H9 (cell line): ENCODE measurements around the gene TMEM161A. TPM values are rescaled to one million over a fixed set of nuclear protein-coding genes. Genes with fewer than 3 reads are reported as not detected.

Experiments used
- DNase-seq: peaks from one replicate; pipeline ENCODE4 v3.0.0-alpha.2; 2017
- H2AFZ ChIP-seq: one replicate; pipeline ENCODE4 v1.6.1; 2013; ENCODE audit warnings: mild to moderate bottlenecking, low read length, control low read depth, moderate library complexity
- H2AK5ac ChIP-seq: 2 replicates; pipeline ENCODE4 v1.6.1; 2013; ENCODE audit warnings: low read length, control low read depth, mixed read lengths; ENCODE audit not compliant: insufficient read length
- H2BK120ac ChIP-seq: one replicate; pipeline ENCODE4 v1.6.1; 2013; ENCODE audit warnings: low read depth, mild to moderate bottlenecking, low read length, control low read depth, inconsistent platforms; ENCODE audit not compliant: poor library complexity, severe bottlenecking
- H2BK12ac ChIP-seq: 2 replicates; pipeline ENCODE4 v1.6.1; 2013; ENCODE audit warnings: low read length, control low read depth, mixed read lengths, low read depth; ENCODE audit not compliant: insufficient read length
- H2BK15ac ChIP-seq: 2 replicates; pipeline ENCODE4 v1.6.1; 2013; ENCODE audit warnings: low read depth, low read length, control low read depth
- H2BK20ac ChIP-seq: one replicate; pipeline ENCODE4 v1.6.1; 2013; ENCODE audit warnings: low read depth, mild to moderate bottlenecking, low read length, control low read depth, inconsistent platforms; ENCODE audit not compliant: poor library complexity, severe bottlenecking
- H2BK5ac ChIP-seq: 2 replicates; pipeline ENCODE4 v1.6.1; 2013; ENCODE audit warnings: low read length, control low read depth, mixed read lengths; ENCODE audit not compliant: insufficient read length
- H3K14ac ChIP-seq: 2 replicates; pipeline ENCODE4 v1.6.1; 2013; ENCODE audit warnings: low read length, control low read depth; ENCODE audit not compliant: insufficient read depth
- H3K18ac ChIP-seq: 2 replicates; pipeline ENCODE4 v1.6.1; 2013; ENCODE audit warnings: low read depth, mild to moderate bottlenecking, mixed read lengths, low read length, control low read depth; ENCODE audit not compliant: insufficient read length
- H3K23ac ChIP-seq: 2 replicates; pipeline ENCODE4 v1.6.1; 2013; ENCODE audit warnings: low read length, control low read depth, mixed read lengths, low read depth; ENCODE audit not compliant: insufficient read length
- H3K23me2 ChIP-seq: 2 replicates; pipeline ENCODE4 v1.6.1; 2013; ENCODE audit warnings: low read depth, mild to moderate bottlenecking, mixed read lengths, low read length, control low read depth; ENCODE audit not compliant: insufficient read length, poor library complexity, severe bottlenecking
- H3K27ac ChIP-seq: 2 replicates; pipeline ENCODE4 v1.5.1; 2013; ENCODE audit warnings: low read length, control low read depth, mixed read lengths, low read depth; ENCODE audit not compliant: insufficient read length
- H3K27me3 ChIP-seq: 2 replicates; pipeline ENCODE4 v1.6.1; 2013; ENCODE audit warnings: low read length, control low read depth, inconsistent platforms; ENCODE audit not compliant: insufficient read depth
- H3K4ac ChIP-seq: 2 replicates; pipeline ENCODE4 v1.6.1; 2013; ENCODE audit warnings: low read depth, mild to moderate bottlenecking, control low read depth, inconsistent platforms, low read length, moderate library complexity
- H3K4me1 ChIP-seq: 2 replicates; pipeline ENCODE4 v1.6.1; 2013; ENCODE audit warnings: low read length, control low read depth, inconsistent platforms; ENCODE audit not compliant: insufficient read depth
- H3K4me2 ChIP-seq: 2 replicates; pipeline ENCODE4 v1.6.1; 2013; ENCODE audit warnings: low read length, control low read depth, mixed read lengths; ENCODE audit not compliant: insufficient read length, insufficient read depth
- H3K56ac ChIP-seq: 2 replicates; pipeline ENCODE4 v1.6.1; 2013; ENCODE audit warnings: low read depth, mild to moderate bottlenecking, mixed read lengths, low read length, control low read depth; ENCODE audit not compliant: insufficient read length
- H3K79me1 ChIP-seq: 2 replicates; pipeline ENCODE4 v1.6.1; 2013; ENCODE audit warnings: low read depth, mild to moderate bottlenecking, moderate library complexity, low read length, control low read depth, inconsistent platforms; ENCODE audit not compliant: insufficient read depth, poor library complexity, severe bottlenecking
- H3K79me2 ChIP-seq: 2 replicates; pipeline ENCODE4 v1.6.1; 2013; ENCODE audit warnings: low read length, control low read depth, inconsistent platforms; ENCODE audit not compliant: insufficient read depth
- H3K9ac ChIP-seq: 2 replicates; pipeline ENCODE4 v1.6.1; 2013; ENCODE audit warnings: low read length, control low read depth, mixed read lengths; ENCODE audit not compliant: insufficient read length; ENCODE audit errors: extremely low read depth
- H3K9me3 ChIP-seq: one replicate; pipeline ENCODE4 v1.6.1; 2013; ENCODE audit warnings: low read depth, low read length, inconsistent platforms; ENCODE audit not compliant: control insufficient read depth
- H3T11ph ChIP-seq: one replicate; pipeline ENCODE4 v1.6.1; 2013; ENCODE audit warnings: mild to moderate bottlenecking, low read length, control low read depth, inconsistent platforms
- H4K20me1 ChIP-seq: one replicate; pipeline ENCODE4 v1.6.1; 2013; ENCODE audit not compliant: control insufficient read depth, insufficient read length, insufficient read depth
- H4K5ac ChIP-seq: 2 replicates; pipeline ENCODE4 v1.6.1; 2013; ENCODE audit warnings: low read depth, mild to moderate bottlenecking, mixed read lengths, low read length, control low read depth; ENCODE audit not compliant: insufficient read length
- H4K8ac ChIP-seq: replicated peaks from 2 replicates; pipeline ENCODE4 v1.6.1; 2013; ENCODE audit warnings: low read length, control low read depth, mixed read lengths, low read depth; ENCODE audit not compliant: insufficient read length
- H4K91ac ChIP-seq: 2 replicates; pipeline ENCODE4 v1.6.1; 2013; ENCODE audit warnings: low read depth, mild to moderate bottlenecking, moderate library complexity, mixed read lengths, low read length, control low read depth; ENCODE audit not compliant: insufficient read length
- H3K27ac Mint-ChIP-seq, 3 experiments: 2 replicates in 2 of 3; 3 replicates in 1 of 3; pipeline ENCODE4 v1.8.0; 2020 to 2021; ENCODE audit warnings: mixed read lengths in 3 of 3, mild to moderate bottlenecking in 1 of 3, moderate library complexity in 1 of 3
- H3K27me3 Mint-ChIP-seq: 2 replicates; pipeline ENCODE4 v1.8.0; 2021; ENCODE audit warnings: low read depth, mild to moderate bottlenecking, moderate library complexity, mixed read lengths
- H3K36me3 Mint-ChIP-seq, 3 experiments: 2 replicates in 2 of 3; 3 replicates in 1 of 3; pipeline ENCODE4 v1.8.0; 2020 to 2021; ENCODE audit warnings: low read depth in 3 of 3, mixed read lengths in 3 of 3; ENCODE audit not compliant: insufficient read depth in 1 of 3
- H3K4me1 Mint-ChIP-seq, 2 experiments: 2 replicates each; pipeline ENCODE4 v1.8.0; 2020; ENCODE audit warnings: mixed read lengths in 2 of 2
- H3K4me3 Mint-ChIP-seq, 2 experiments: 2 replicates in 1 of 2; 3 replicates in 1 of 2; pipeline ENCODE4 v1.8.0; 2020 to 2021; ENCODE audit warnings: mild to moderate bottlenecking in 2 of 2, mixed read lengths in 2 of 2, moderate library complexity in 1 of 2
- H3K9me3 Mint-ChIP-seq, 2 experiments: 2 replicates in 1 of 2; 3 replicates in 1 of 2; pipeline ENCODE4 v1.8.0; 2020; ENCODE audit warnings: mild to moderate bottlenecking in 2 of 2, mixed read lengths in 2 of 2, moderate library complexity in 1 of 2
- CTCF ChIP-seq: fragments of 200-600 bp; sonication (generic); conservative IDR thresholded peaks from 3 replicates; pipeline ENCODE4 v1.8.0; 2021; ENCODE audit warnings: antibody characterized with exemption, mild to moderate bottlenecking
- WGBS: extraction: QIAGEN DNeasy Blood & Tissue Kit; methylation state at CpG from one replicate; pipeline ENCODE4 v1.1.7; 2013; ENCODE audit warnings: missing lambda C conversion rate, low lambda C conversion rate, mixed read lengths; ENCODE audit not compliant: insufficient read length; ENCODE audit errors: extremely low coverage; 5-methylcytosine and 5-hydroxymethylcytosine counted together
- total RNA-seq: library from RNA; stranded (reverse); gene quantifications from 2 replicates; pipeline ENCODE4 v1.2.1, GENCODE V29; 2021

TMEM161A gene
- total RNA-seq, 1 experiment from 2014 or later = 40.9 TPM

DNA sequence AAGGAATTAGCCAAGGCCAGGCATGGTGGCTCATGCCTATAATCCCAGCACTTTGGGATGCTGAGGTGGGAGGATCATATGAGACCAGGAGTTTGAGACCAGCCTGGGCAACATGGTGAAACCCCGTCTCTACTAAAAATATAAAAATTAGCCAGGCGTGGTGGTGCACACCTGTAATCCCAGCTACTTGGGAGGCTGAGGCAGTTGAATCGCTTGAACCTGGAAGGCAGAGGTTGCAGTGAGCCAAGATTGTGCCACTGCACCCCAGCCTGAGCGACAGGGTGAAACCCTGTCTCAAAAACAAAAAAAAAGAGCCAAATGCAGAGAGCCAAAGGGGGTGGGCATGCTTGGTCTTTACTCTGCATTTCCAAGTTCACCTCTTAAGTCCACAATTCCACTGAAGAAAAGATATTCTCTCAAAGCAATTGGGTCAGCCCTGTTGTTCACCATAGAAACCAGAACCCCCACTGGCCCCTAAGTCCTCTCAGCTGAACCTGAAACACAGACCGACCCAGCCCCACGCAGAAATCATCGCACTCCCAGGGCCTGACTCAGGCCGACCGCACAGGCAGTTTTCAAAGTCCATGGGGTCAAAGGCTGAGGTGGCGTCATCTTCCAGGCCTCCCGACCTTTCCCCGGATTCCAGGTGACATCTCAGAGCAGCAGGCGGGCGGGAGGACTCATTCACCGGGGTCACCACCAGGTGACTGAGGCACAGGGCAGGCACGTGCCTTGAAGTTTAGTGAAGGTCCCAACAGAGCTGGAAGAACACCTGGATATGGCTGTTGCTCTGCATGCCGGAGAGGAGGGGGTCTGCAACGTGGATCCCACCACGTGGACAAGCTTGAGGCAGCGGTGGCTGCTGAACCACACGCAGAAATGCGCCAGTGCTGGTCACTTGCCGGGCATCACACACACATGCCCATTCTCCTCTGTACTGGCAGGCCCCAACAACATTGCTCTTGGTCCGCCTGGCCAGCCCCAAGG lies 41.3 kb downstream of the TMEM161A start:
- no peak overlapping the region for H3K18ac ChIP-seq
- no peaks in the 10 kb centered on the region for H3K23me2 ChIP-seq
- no peaks in the 10 kb centered on the region for H3K36me3 Mint-ChIP-seq
- no peaks in the 10 kb centered on the region for H3K9me3 ChIP-seq
- H3K27ac ChIP-seq = no peak overlapping the region
- no peaks in the 10 kb centered on the region for H3K79me2 ChIP-seq
- no peak overlapping the region for H3T11ph ChIP-seq
- H3K4me3 Mint-ChIP-seq = no peak overlapping the region
- H3K4me2 ChIP-seq = no peak overlapping the region
- no peak overlapping the region for H3K23ac ChIP-seq
- H3K27ac Mint-ChIP-seq = peak overlapping the region in 1 of 3 experiments; percentile 48; a peak in 1 of 7 replicates
- no peak overlapping the region for H2BK120ac ChIP-seq
- no peak overlapping the region for H3K56ac ChIP-seq
- no peak overlapping the region for H3K4ac ChIP-seq
- no peaks in the 10 kb centered on the region for H3K79me1 ChIP-seq
- no peak overlapping the region for H4K91ac ChIP-seq
- no peak overlapping the region for H3K9ac ChIP-seq
- H3K9me3 Mint-ChIP-seq = no peaks in the 10 kb centered on the region
- no peak overlapping the region for H3K14ac ChIP-seq
- H2BK12ac ChIP-seq = no peak overlapping the region
- H2AFZ ChIP-seq = no peak overlapping the region
- H2BK15ac ChIP-seq = no peak overlapping the region
- H3K4me1 Mint-ChIP-seq = peaks cover 2 to 7% of the 10 kb centered on the region in 2 experiments
- no peak for DNase-seq
- no peak overlapping the region for H2BK20ac ChIP-seq
- no peaks in the 10 kb centered on the region for H3K4me1 ChIP-seq
- peaks cover 30% of the 10 kb centered on the region for H3K27me3 Mint-ChIP-seq
- H4K5ac ChIP-seq = no peak overlapping the region
- H2AK5ac ChIP-seq = no peak overlapping the region
- H4K8ac ChIP-seq = no peak overlapping the region
- H2BK5ac ChIP-seq = no peak overlapping the region
- H3K27me3 ChIP-seq = no peaks in the 10 kb centered on the region; the same call in 1 of the 2 replicates
- no peak for TF ChIP-seq CTCF
- no CpG with 5 or more reads among the region's 24 CpGs for WGBS
- H4K20me1 ChIP-seq = no peaks in the 10 kb centered on the region
